ENCODE results near the gene PRC1.
"Not testable (repeated sequence)": the region's sequence is repeated elsewhere in the genome, so short reads cannot be mapped to it uniquely, and the experiment has no call there.

Gene PRC1

GRCh38 chr15:90931828-90932659, 62.3 kb downstream of the PRC1 start, which contains the start of gene HDDC3:
TSS of gene HDDC3 (minus strand) at chr15:90932549. CDS start at chr15:90932540, 9 bp downstream.
- peak; percentile 95 to 96 for DNase-seq

- no peak for DNase-seq
These were observed 62.8 kb downstream of the PRC1 start for GRCh38 chr15:90931575-90931827.

- peak; percentile 35 to 39 for DNase-seq
These were observed 63.3 kb downstream of the PRC1 start for GRCh38 chr15:90930861-90931574.

GRCh38 chr15:90929246-90930019, 64.9 kb downstream of the PRC1 start:
- no peak for DNase-seq

GRCh38 chr15:90928106-90928505, 66.2 kb downstream of the PRC1 start:
- not testable (repeated sequence) for DNase-seq

GRCh38 chr15:90926766-90927165, 67.6 kb downstream of the PRC1 start:
- DNase-seq: not testable (repeated sequence)

- peak in 1 of 2 experiments; percentile 28 for DNase-seq
These were observed 70.0 kb downstream of the PRC1 start for GRCh38 chr15:90924375-90924774.

GRCh38 chr15:90922712-90923322, 71.5 kb downstream of the PRC1 start:
- peak; percentile 54 to 66 for DNase-seq

GRCh38 chr15:90921887-90922286, 72.4 kb downstream of the PRC1 start:
- no peak for DNase-seq

- no peak for DNase-seq
These were observed 75.5 kb downstream of the PRC1 start for GRCh38 chr15:90918835-90919234.

- DNase-seq: no peak
These were observed 76.1 kb downstream of the PRC1 start for GRCh38 chr15:90918034-90918788.

- no peak for DNase-seq
These were observed 76.8 kb downstream of the PRC1 start for GRCh38 chr15:90917569-90917968.

GRCh38 chr15:90916461-90916860, 77.9 kb downstream of the PRC1 start:
- DNase-seq: no peak

Measured in activated T-cell treated with anti-CD3 and anti-CD28 coated beads, Interleukin-2, amount 50 U/mL, for 48 hours (primary cell).